Ascending aorta (tissue), 2 donors: ENCODE measurements around the gene PPIE. TPM values are rescaled to one million over a fixed set of nuclear protein-coding genes. Genes with fewer than 3 reads are reported as not detected.
"Not testable (repeated sequence)": the region's sequence is repeated elsewhere in the genome, so short reads cannot be mapped to it uniquely, and the experiment has no call there.

Source experiments
- DNase-seq, 2 donors: peaks; one replicate each; pipeline ENCODE4 v3.0.0-alpha.2; 2019; ENCODE audit warnings: low spot score in 2 of 2
- H3K27ac ChIP-seq, 2 donors: fragments of 200-600 bp; sonication (generic); one replicate each; pipeline ENCODE4 v1.5.1; 2016 to 2017; ENCODE audit warnings: mild to moderate bottlenecking in 1 of 2
- H3K27me3 ChIP-seq: fragments of 200-600 bp; sonication (generic); one replicate; pipeline ENCODE4 v1.5.1; 2017
- H3K36me3 ChIP-seq, 2 donors: fragments of 200-600 bp; sonication (generic); one replicate each; pipeline ENCODE4 v1.5.1; 2016
- H3K4me1 ChIP-seq, 2 donors: fragments of 200-600 bp; sonication (generic); one replicate each; pipeline ENCODE4 v1.5.1; 2016 to 2017; ENCODE audit warnings: mild to moderate bottlenecking in 1 of 2
- H3K4me3 ChIP-seq, 2 donors: fragments of 200-600 bp; sonication (generic); one replicate each; pipeline ENCODE4 v1.5.1; 2016 to 2017; ENCODE audit warnings: mild to moderate bottlenecking in 1 of 2
- H3K9me3 ChIP-seq, 2 donors: fragments of 200-600 bp; sonication (generic); one replicate each; pipeline ENCODE4 v1.5.1; 2016
- CTCF ChIP-seq, 3 experiments: fragments of 200-600 bp in 2 of 3; fragments of 450-650 bp in 1 of 3; sonication (generic) in 2 of 3; IDR thresholded peaks; one replicate each; pipeline ENCODE4 v1.5.1; 2016 to 2019; ENCODE audit warnings: antibody characterized with exemption in 3 of 3, mild to moderate bottlenecking in 1 of 3, moderate library complexity in 1 of 3
- intact Hi-C: fragments of 100-400 bp; cut with DNase I; formaldehyde crosslinking; loops from one replicate; pipeline ENCODE4 v1.15.1; 2023
- total RNA-seq: library from RNA; depleted of rRNA; stranded (reverse); fragments of >200 nt; gene quantifications from one replicate; pipeline ENCODE4 v1.1.0, GENCODE V29; 2016

Gene PPIE
- total RNA-seq, 1 donor from 2014 or later, result 58.3 TPM

- Histone ChIP-seq H3K27me3 (peaks cover 10% of the 10 kb centered on the region), H3K4me3 (no peak overlapping the region), H3K9me3 (no peaks in the 10 kb centered on the region), H3K27ac (no peak overlapping the region), H3K36me3 (no peaks in the 10 kb centered on the region), H3K4me1 (peaks cover 0 to 6% of the 10 kb centered on the region in 2 donors)
- DNase-seq, result peak in 1 of 2 donors; percentile 49
- TF ChIP-seq CTCF (IDR thresholded peaks at IDR 0.05), result no peak
- intact Hi-C loops, result no loop called here
Measured at GRCh38 chr1:39787468-39787867, 48.8 kb downstream of the PPIE start.

- H3K36me3 ChIP-seq, H3K9me3 ChIP-seq, H3K27ac ChIP-seq, H3K4me1 ChIP-seq, intact Hi-C loops: not testable (repeated sequence)
- Histone ChIP-seq H3K27me3 (peaks cover 10% of the 10 kb centered on the region), H3K4me3 (peak overlapping the region in 1 of 2 donors; percentile 66)
- DNase-seq, result peak in 1 of 2 donors; percentile 58
Measured at GRCh38 chr1:39787964-39788363, 49.3 kb downstream of the PPIE start.

- intact Hi-C loops, result no loop called here
- no peaks in the 10 kb centered on the region for H3K9me3 ChIP-seq
- H3K27me3 ChIP-seq, result peaks cover 10% of the 10 kb centered on the region
- no peak for TF ChIP-seq CTCF (IDR thresholded peaks at IDR 0.05)
- peaks cover 0 to 6% of the 10 kb centered on the region in 2 donors for H3K4me1 ChIP-seq
- H3K27ac ChIP-seq, result no peak overlapping the region
- peak overlapping the region; percentile 58 to 66 for H3K4me3 ChIP-seq
- H3K36me3 ChIP-seq, result no peaks in the 10 kb centered on the region
- peak in 1 of 2 donors; percentile 39 for DNase-seq
Measured at GRCh38 chr1:39788426-39788757, 49.7 kb downstream of the PPIE start.

- Histone ChIP-seq H3K27me3 (peaks cover 10% of the 10 kb centered on the region), H3K4me1 (peaks cover 0 to 6% of the 10 kb centered on the region in 2 donors), H3K9me3 (no peaks in the 10 kb centered on the region), H3K36me3 (no peaks in the 10 kb centered on the region), H3K27ac (no peak within 1 kb of the TSS), H3K4me3 (peak within 1 kb of the TSS; percentile 58 to 66)
- intact Hi-C loops, result no loop called here
- no peak for TF ChIP-seq CTCF (IDR thresholded peaks at IDR 0.05)
- DNase-seq, result peak in 1 of 2 donors; percentile 65
Measured at GRCh38 chr1:39788758-39789570, 50.3 kb downstream of the PPIE start, which contains the start of gene BMP8B. TSS of gene BMP8B (minus strand) at chr1:39788865. CDS start at chr1:39788485, 380 bp downstream.

GRCh38 chr1:39789571-39790110 is 51.0 kb downstream of the PPIE start:
- Histone ChIP-seq H3K4me1 (peaks cover 0 to 6% of the 10 kb centered on the region in 2 donors), H3K27me3 (peaks cover 10% of the 10 kb centered on the region), H3K4me3 (peak overlapping the region in 1 of 2 donors; percentile 66), H3K36me3 (no peaks in the 10 kb centered on the region), H3K9me3 (no peaks in the 10 kb centered on the region), H3K27ac (no peak overlapping the region)
- no peak for DNase-seq
- no peak for TF ChIP-seq CTCF (IDR thresholded peaks at IDR 0.05)
- intact Hi-C loops, result no loop called here

GRCh38 chr1:39791838-39792237 is 53.2 kb downstream of the PPIE start:
- H3K9me3 ChIP-seq, result no peaks in the 10 kb centered on the region
- TF ChIP-seq CTCF (IDR thresholded peaks at IDR 0.05), result no peak
- H3K36me3 ChIP-seq, result no peaks in the 10 kb centered on the region
- intact Hi-C loops, result no loop called here
- no peak overlapping the region for H3K27ac ChIP-seq
- H3K4me1 ChIP-seq, result peaks cover 0 to 6% of the 10 kb centered on the region in 2 donors
- H3K27me3 ChIP-seq, result peaks cover 9% of the 10 kb centered on the region
- no peak overlapping the region for H3K4me3 ChIP-seq
- DNase-seq, result no peak
